CD14-positive monocyte (primary cell): ENCODE measurements around the gene SAP30L. TPM values are rescaled to one million over a fixed set of nuclear protein-coding genes. Genes with fewer than 3 reads are reported as not detected.
A peak's percentile ranks its signal among the peaks of the same experiment; 100 is the strongest.

Experiments used
- DNase-seq, 3 donors: peaks; one replicate each; pipeline ENCODE4 v3.0.0-alpha.2; 2011 to 2022
- H2AFZ ChIP-seq: 2 replicates; pipeline ENCODE4 v1.6.0; 2012; ENCODE audit warnings: mild to moderate bottlenecking, low read depth, low read length, inconsistent platforms; ENCODE audit not compliant: insufficient read depth, poor library complexity, severe bottlenecking
- H3K27ac ChIP-seq, 2 donors: 1 replicate in 1 of 2; 2 replicates in 1 of 2; pipeline ENCODE4 v1.5.1; 2012 to 2013; ENCODE audit warnings: low read length in 2 of 2, control low read depth in 1 of 2, inconsistent platforms in 1 of 2, low read depth in 1 of 2, mild to moderate bottlenecking in 1 of 2
- H3K27me3 ChIP-seq, 2 donors: one replicate each; pipeline versions ENCODE4 v1.6.0 to v1.6.1; 2011 to 2013; ENCODE audit warnings: low read length in 2 of 2; ENCODE audit not compliant: control insufficient read depth in 2 of 2, insufficient read depth in 2 of 2
- H3K36me3 ChIP-seq, 2 donors: replicated peaks in 1 of 2; 1 replicate in 1 of 2; 2 replicates in 1 of 2; pipeline versions ENCODE4 v1.5.1 to v1.6.1; 2012 to 2013; ENCODE audit warnings: low read length in 2 of 2, control low read depth in 1 of 2, inconsistent platforms in 1 of 2, mild to moderate bottlenecking in 1 of 2; ENCODE audit not compliant: insufficient read depth in 2 of 2, control insufficient read depth in 1 of 2
- H3K4me1 ChIP-seq, 2 donors: 1 replicate in 1 of 2; 2 replicates in 1 of 2; pipeline versions ENCODE4 v1.5.1 to v1.6.1; 2012 to 2013; ENCODE audit warnings: low read length in 2 of 2, control low read depth in 1 of 2, inconsistent platforms in 1 of 2, mild to moderate bottlenecking in 1 of 2, moderate library complexity in 1 of 2; ENCODE audit not compliant: insufficient read depth in 2 of 2, control insufficient read depth in 1 of 2
- H3K4me2 ChIP-seq: replicated peaks from 2 replicates; pipeline ENCODE3; 2012; ENCODE audit warnings: low read length, moderate library complexity, mild to moderate bottlenecking; ENCODE audit not compliant: poor library complexity, severe bottlenecking; ENCODE audit errors: extremely low read depth
- H3K4me3 ChIP-seq, 3 experiments: fragments of 200-600 bp in 1 of 3; sonication (generic) in 1 of 3; replicated peaks in 1 of 3; 1 replicate in 2 of 3; 2 replicates in 1 of 3; pipeline ENCODE4 v1.5.1; 2011 to 2013; ENCODE audit warnings: low read length in 3 of 3, mild to moderate bottlenecking in 3 of 3, control low read depth in 2 of 3, low read depth in 2 of 3, inconsistent platforms in 1 of 3, moderate library complexity in 1 of 3
- H3K79me2 ChIP-seq: 2 replicates; pipeline ENCODE4 v1.6.0; 2012; ENCODE audit warnings: mild to moderate bottlenecking, control low read depth, inconsistent platforms, low read length, moderate library complexity; ENCODE audit not compliant: insufficient read depth
- H3K9ac ChIP-seq: 2 replicates; pipeline ENCODE4 v1.6.0; 2017; ENCODE audit warnings: low read length, mild to moderate bottlenecking; ENCODE audit not compliant: insufficient read depth, poor library complexity, severe bottlenecking
- H3K9me3 ChIP-seq, 2 donors: replicated peaks in 1 of 2; 1 replicate in 1 of 2; 2 replicates in 1 of 2; pipeline versions ENCODE4 v1.5.1 to v1.6.1; 2012 to 2013; ENCODE audit warnings: low read length in 2 of 2, control low read depth in 1 of 2; ENCODE audit not compliant: control insufficient read depth in 1 of 2, insufficient read depth in 1 of 2
- H4K20me1 ChIP-seq: 2 replicates; pipeline ENCODE4 v1.6.0; 2012; ENCODE audit warnings: mild to moderate bottlenecking, low read length, control low read depth, moderate library complexity; ENCODE audit not compliant: insufficient read depth
- H3K27ac Mint-ChIP-seq, 7 donors: one replicate each; pipeline ENCODE4 v1.8.0; 2020; ENCODE audit warnings: mild to moderate bottlenecking in 7 of 7, mixed read lengths in 7 of 7, moderate library complexity in 6 of 7, inconsistent platforms in 2 of 7
- H3K27me3 Mint-ChIP-seq, 3 donors: one replicate each; pipeline ENCODE4 v1.8.0; 2021 to 2022; ENCODE audit warnings: low read depth in 3 of 3, mild to moderate bottlenecking in 3 of 3, mixed read lengths in 3 of 3, moderate library complexity in 3 of 3, inconsistent platforms in 1 of 3
- H3K36me3 Mint-ChIP-seq, 2 donors: one replicate each; pipeline ENCODE4 v1.8.0; 2020; ENCODE audit warnings: mixed read lengths in 2 of 2, inconsistent platforms in 1 of 2, mild to moderate bottlenecking in 1 of 2
- H3K4me1 Mint-ChIP-seq: one replicate; pipeline ENCODE4 v1.8.0; 2020; ENCODE audit warnings: mild to moderate bottlenecking, mixed read lengths
- H3K4me3 Mint-ChIP-seq, 2 donors: one replicate each; pipeline ENCODE4 v1.8.0; 2020; ENCODE audit warnings: mild to moderate bottlenecking in 2 of 2, mixed read lengths in 2 of 2, moderate library complexity in 1 of 2
- H3K9me3 Mint-ChIP-seq, 7 donors: one replicate each; pipeline ENCODE4 v1.8.0; 2020 to 2022; ENCODE audit warnings: mixed read lengths in 7 of 7, mild to moderate bottlenecking in 6 of 7, moderate library complexity in 6 of 7, inconsistent platforms in 2 of 7
- WGBS: methylation state at CpG from one replicate; pipeline ENCODE4 v1.1.5; 2013; ENCODE audit warnings: missing lambda C conversion rate; ENCODE audit not compliant: insufficient coverage; 5-methylcytosine and 5-hydroxymethylcytosine counted together
- intact Hi-C, 2 donors: fragments of 100-400 bp; cut with micrococcal nuclease; formaldehyde crosslinking; loops; one replicate each; pipeline versions ENCODE4 v1.15.0 to v1.15.1; 2023
- polyA plus RNA-seq, 3 donors: library from polyadenylated mRNA; depleted of rRNA in 1 of 3; unstranded in 2 of 3; stranded (reverse) in 1 of 3; fragments of 300-500 nt in 2 of 3; fragments of >200 nt in 1 of 3; fragmentation: Illumina TruSeq in 2 of 3; gene quantifications; 1 replicate in 2 of 3; 2 replicates in 1 of 3; pipeline ENCODE4 v1.2.3, GENCODE V29; 2012 to 2021
- TF ChIP-seq, protein P1 (sequence below): fragments of 200-600 bp; IDR thresholded peaks from one replicate; pipeline ENCODE4 v1.8.0; 2022; ENCODE audit warnings: antibody characterized with exemption, mild to moderate bottlenecking

Gene SAP30L
- polyA plus RNA-seq, 3 donors: 21.1 to 36.1 (median 29.4) TPM

DNA sequence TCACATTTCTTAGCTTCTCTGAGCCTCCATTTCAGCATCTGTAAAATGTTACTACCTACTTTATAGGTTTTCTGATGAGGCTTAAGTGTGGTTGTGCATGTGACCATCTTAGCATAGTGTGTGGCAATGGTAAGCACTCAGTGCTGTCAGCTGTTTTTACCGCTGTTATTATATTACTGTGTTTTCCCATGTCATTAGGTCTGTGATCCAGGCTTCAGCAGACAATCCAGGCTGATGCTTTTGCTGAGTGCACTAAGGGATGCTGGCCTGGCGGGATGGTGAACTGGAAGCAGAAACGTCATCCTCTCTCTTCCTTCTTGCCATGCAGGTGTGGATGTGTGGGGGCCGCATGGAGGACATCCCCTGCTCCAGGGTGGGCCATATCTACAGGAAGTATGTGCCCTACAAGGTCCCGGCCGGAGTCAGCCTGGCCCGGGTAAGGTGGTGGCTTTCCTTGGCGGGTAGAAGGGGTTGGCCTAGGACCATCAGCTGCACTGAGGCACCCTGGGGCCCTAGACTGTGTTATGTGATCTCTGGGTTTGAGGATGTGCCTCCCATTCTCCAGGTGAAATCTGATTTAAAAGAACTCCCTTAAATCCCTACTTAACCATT, 41.9 kb upstream of the SAP30L start:
- Histone ChIP-seq H3K4me1 (peaks cover 8% of the 10 kb centered on the region in 2 donors), H3K36me3 (peaks cover 0 to 4% of the 10 kb centered on the region in 2 donors), H3K4me2 (no peak overlapping the region), H3K4me3 (no peak overlapping the region), H3K9ac (no peak overlapping the region), H3K27ac (no peak overlapping the region), H3K27me3 (peaks cover 0 to 2% of the 10 kb centered on the region in 2 donors), H2AFZ (no peak overlapping the region), H3K9me3 (no peaks in the 10 kb centered on the region), H3K79me2 (no peaks in the 10 kb centered on the region), H4K20me1 (no peaks in the 10 kb centered on the region)
- TF ChIP-seq, protein P1, sequence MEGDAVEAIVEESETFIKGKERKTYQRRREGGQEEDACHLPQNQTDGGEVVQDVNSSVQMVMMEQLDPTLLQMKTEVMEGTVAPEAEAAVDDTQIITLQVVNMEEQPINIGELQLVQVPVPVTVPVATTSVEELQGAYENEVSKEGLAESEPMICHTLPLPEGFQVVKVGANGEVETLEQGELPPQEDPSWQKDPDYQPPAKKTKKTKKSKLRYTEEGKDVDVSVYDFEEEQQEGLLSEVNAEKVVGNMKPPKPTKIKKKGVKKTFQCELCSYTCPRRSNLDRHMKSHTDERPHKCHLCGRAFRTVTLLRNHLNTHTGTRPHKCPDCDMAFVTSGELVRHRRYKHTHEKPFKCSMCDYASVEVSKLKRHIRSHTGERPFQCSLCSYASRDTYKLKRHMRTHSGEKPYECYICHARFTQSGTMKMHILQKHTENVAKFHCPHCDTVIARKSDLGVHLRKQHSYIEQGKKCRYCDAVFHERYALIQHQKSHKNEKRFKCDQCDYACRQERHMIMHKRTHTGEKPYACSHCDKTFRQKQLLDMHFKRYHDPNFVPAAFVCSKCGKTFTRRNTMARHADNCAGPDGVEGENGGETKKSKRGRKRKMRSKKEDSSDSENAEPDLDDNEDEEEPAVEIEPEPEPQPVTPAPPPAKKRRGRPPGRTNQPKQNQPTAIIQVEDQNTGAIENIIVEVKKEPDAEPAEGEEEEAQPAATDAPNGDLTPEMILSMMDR: no peak
- H3K4me3 Mint-ChIP-seq: no peak overlapping the region
- H3K36me3 Mint-ChIP-seq: peaks cover 10 to 24% of the 10 kb centered on the region in 2 donors
- 88% methylated on average over 6 of the region's 8 CpGs for WGBS
- peak overlapping the region in 1 of 7 donors; percentile 53 for H3K27ac Mint-ChIP-seq
- peaks cover 1 to 5% (median 5%) of the 10 kb centered on the region in 3 donors for H3K27me3 Mint-ChIP-seq
- H3K4me1 Mint-ChIP-seq: peaks cover 8% of the 10 kb centered on the region
- intact Hi-C loops: loop anchor here (5.0 to 10.0 kb wide), 2 partner anchors 332 to 429 kb away; no protein-coding TSS in a partner anchor
- H3K9me3 Mint-ChIP-seq: no peaks in the 10 kb centered on the region
- DNase-seq: no peak

DNA sequence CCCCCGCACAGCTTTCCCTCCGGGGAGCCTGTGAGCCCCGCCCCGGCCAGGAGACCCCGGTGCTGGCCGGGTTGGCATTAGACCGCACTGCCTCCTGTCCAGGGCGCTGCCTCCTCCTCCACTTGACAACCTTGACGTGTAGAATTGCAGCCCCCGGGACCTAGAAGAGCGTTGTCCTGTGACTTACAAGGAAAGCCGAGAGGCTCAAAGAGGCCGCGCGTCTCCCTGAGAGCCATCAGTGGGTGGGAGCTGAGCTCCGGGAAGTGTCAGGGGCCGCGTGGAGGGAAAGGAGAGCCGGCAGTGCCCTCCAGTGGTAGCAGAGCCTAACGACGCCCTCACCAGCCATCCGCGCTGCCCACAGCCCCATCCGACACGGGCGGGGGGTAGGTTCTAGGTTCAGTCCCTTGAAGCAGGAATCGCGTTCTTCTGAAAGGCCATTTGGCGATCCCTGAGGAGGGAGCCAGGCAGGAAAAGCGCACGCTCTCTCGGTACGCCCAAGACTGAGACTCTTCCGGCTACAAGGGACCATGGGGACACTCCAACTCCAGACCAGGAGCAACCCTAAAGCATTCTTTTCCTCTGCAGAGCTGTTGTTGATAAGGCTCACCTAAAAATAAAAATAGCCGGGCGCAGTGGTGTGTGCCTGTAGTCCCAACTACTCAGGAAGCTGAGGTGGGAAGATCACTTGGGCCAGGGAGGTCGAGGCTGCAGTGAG, 40.6 kb upstream of the SAP30L start:
- no peaks in the 10 kb centered on the region for H4K20me1 ChIP-seq
- Mint-ChIP-seq H3K4me3 (peak overlapping the region; percentile 66 to 90), H3K27me3 (peaks cover 1 to 5% (median 5%) of the 10 kb centered on the region in 3 donors), H3K9me3 (no peaks in the 10 kb centered on the region), H3K36me3 (peaks cover 17 to 20% of the 10 kb centered on the region in 2 donors), H3K27ac (no peak overlapping the region), H3K4me1 (peaks cover 8% of the 10 kb centered on the region)
- no peaks in the 10 kb centered on the region for H3K9me3 ChIP-seq
- H3K36me3 ChIP-seq: peaks cover 0 to 14% of the 10 kb centered on the region in 2 donors
- H3K27ac ChIP-seq: no peak overlapping the region
- peaks cover 0 to 2% of the 10 kb centered on the region in 2 donors for H3K27me3 ChIP-seq
- H3K4me1 ChIP-seq: peaks cover 8% of the 10 kb centered on the region in 2 donors
- no peaks in the 10 kb centered on the region for H3K79me2 ChIP-seq
- 5% methylated on average over 32 of the region's 37 CpGs for WGBS
- peak overlapping the region; percentile 15 for H3K9ac ChIP-seq
- peak overlapping the region; percentile 59 for H2AFZ ChIP-seq
- H3K4me3 ChIP-seq: peak overlapping the region in 1 of 3 experiments; percentile 44
- DNase-seq: peak; percentile 38 to 51 (median 46)
- TF ChIP-seq, protein P1: peak; percentile 83
- peak overlapping the region; percentile 64 for H3K4me2 ChIP-seq
- intact Hi-C loops: loop anchor here in 1 of 2 donors (5.0 to 10.0 kb wide), 2 partner anchors 333 to 430 kb away; no protein-coding TSS in a partner anchor
